C4-2B (cell line): ENCODE results near the gene OSBPL1A.

Source experiments
- H3K27ac ChIP-seq: fragments of 450-650 bp; 2 replicates; pipeline ENCODE4 v1.5.1; 2017
- CTCF ChIP-seq: fragments of 450-650 bp; conservative IDR thresholded peaks from 2 replicates; pipeline ENCODE4 v1.5.1; 2017; ENCODE audit warnings: mild to moderate bottlenecking
- ZFX ChIP-seq: fragments of 450-650 bp; IDR thresholded peaks from 2 replicates; pipeline ENCODE4 v1.6.1; 2017

The OSBPL1A gene

GRCh38 chr18:24239341-24239740 is 158.3 kb downstream of the OSBPL1A start:
- TF ChIP-seq CTCF (no peak), ZFX (no peak)
- no peak overlapping the region for H3K27ac ChIP-seq

- no peak overlapping the region for H3K27ac ChIP-seq
- TF ChIP-seq ZFX, result no peak
- no peak for TF ChIP-seq CTCF
Observed at GRCh38 chr18:24238387-24238786, 159.2 kb downstream of the OSBPL1A start.

GRCh38 chr18:24234850-24235418 is 162.7 kb downstream of the OSBPL1A start:
- no peak overlapping the region for H3K27ac ChIP-seq
- TF ChIP-seq CTCF (no peak), ZFX (no peak)

GRCh38 chr18:24234330-24234729 is 163.3 kb downstream of the OSBPL1A start:
- TF ChIP-seq ZFX, result no peak
- no peak for TF ChIP-seq CTCF
- no peak overlapping the region for H3K27ac ChIP-seq

- no peak for TF ChIP-seq ZFX
- no peak for TF ChIP-seq CTCF
- no peak overlapping the region for H3K27ac ChIP-seq
Observed at GRCh38 chr18:24232800-24233199, 164.8 kb downstream of the OSBPL1A start.

GRCh38 chr18:24231773-24232735 is 165.6 kb downstream of the OSBPL1A start:
- TF ChIP-seq ZFX (no peak), CTCF (no peak)
- H3K27ac ChIP-seq, result no peak overlapping the region

- TF ChIP-seq ZFX, result no peak
- no peak overlapping the region; the same call in 1 of the 2 replicates for H3K27ac ChIP-seq
Observed at GRCh38 chr18:24230766-24231165, 166.9 kb downstream of the OSBPL1A start.
